GM12872 (cell line): ENCODE data around the gene LCE5A.

Experiments used
- TF ChIP-seq, protein P1 (sequence below): IDR thresholded peaks from 3 replicates; pipeline ENCODE4 v1.5.1; 2011; ENCODE audit warnings: low read depth, mild to moderate bottlenecking, low read length, moderate library complexity; ENCODE audit not compliant: insufficient read depth

Gene LCE5A

DNA sequence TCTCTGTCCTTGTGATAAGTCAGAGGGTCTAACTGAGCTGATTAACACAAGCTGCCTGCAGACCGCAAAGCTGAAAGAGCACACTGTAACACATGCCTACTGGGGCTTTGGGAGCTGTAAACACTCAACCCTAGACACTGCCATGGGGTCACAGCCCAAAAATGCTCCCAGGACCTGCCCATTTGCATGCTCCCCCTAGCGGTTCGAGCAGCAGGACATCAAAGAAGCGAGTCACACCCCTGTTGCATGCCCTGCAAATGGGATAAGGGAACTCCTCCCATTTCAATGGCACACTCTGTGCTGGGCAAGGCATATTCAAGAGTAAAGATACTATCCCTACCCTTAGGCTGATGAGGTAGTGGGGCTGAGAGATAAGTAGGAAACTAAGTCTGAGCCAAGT lies 33.2 kb downstream of the LCE5A start:
- TF ChIP-seq, protein P1, sequence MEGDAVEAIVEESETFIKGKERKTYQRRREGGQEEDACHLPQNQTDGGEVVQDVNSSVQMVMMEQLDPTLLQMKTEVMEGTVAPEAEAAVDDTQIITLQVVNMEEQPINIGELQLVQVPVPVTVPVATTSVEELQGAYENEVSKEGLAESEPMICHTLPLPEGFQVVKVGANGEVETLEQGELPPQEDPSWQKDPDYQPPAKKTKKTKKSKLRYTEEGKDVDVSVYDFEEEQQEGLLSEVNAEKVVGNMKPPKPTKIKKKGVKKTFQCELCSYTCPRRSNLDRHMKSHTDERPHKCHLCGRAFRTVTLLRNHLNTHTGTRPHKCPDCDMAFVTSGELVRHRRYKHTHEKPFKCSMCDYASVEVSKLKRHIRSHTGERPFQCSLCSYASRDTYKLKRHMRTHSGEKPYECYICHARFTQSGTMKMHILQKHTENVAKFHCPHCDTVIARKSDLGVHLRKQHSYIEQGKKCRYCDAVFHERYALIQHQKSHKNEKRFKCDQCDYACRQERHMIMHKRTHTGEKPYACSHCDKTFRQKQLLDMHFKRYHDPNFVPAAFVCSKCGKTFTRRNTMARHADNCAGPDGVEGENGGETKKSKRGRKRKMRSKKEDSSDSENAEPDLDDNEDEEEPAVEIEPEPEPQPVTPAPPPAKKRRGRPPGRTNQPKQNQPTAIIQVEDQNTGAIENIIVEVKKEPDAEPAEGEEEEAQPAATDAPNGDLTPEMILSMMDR = peak; percentile 66

DNA sequence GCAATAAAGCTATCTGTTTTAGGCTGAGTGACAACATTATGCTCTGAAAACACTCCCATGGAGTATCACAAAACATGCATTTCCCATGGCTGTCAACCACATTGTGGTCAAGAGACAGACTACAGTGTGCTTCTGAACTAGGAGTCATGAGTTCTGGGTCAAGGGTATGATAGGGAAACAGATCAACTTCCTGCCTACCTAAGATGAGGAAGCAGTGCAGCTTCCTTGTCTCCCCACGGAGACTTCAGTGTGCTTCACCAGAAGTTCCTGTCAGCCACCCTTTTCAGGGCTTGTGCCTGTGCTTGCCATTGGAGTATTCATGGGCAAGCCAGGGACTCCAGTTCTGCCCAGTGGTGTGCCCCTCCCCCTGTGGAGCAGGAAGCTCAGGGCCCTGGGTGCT lies 36.1 kb downstream of the LCE5A start:
- TF ChIP-seq, protein P1 = no peak
